DND-41 (cell line): Measurements from ENCODE around the gene C15orf62.

Experiments used
- EZH2 ChIP-seq: IDR thresholded peaks from 3 replicates; pipeline ENCODE4 v1.6.1; 2012; ENCODE audit warnings: borderline replicate concordance, low read depth, mild to moderate bottlenecking, moderate library complexity, low read length, inconsistent platforms; ENCODE audit not compliant: severe bottlenecking
- TF ChIP-seq, protein P1 (sequence below): IDR thresholded peaks from 2 replicates; pipeline ENCODE4 v1.5.1; 2012; ENCODE audit warnings: borderline replicate concordance, low read length, moderate library complexity, mild to moderate bottlenecking; ENCODE audit not compliant: poor library complexity, severe bottlenecking; ENCODE audit errors: extremely low read depth

DNA sequence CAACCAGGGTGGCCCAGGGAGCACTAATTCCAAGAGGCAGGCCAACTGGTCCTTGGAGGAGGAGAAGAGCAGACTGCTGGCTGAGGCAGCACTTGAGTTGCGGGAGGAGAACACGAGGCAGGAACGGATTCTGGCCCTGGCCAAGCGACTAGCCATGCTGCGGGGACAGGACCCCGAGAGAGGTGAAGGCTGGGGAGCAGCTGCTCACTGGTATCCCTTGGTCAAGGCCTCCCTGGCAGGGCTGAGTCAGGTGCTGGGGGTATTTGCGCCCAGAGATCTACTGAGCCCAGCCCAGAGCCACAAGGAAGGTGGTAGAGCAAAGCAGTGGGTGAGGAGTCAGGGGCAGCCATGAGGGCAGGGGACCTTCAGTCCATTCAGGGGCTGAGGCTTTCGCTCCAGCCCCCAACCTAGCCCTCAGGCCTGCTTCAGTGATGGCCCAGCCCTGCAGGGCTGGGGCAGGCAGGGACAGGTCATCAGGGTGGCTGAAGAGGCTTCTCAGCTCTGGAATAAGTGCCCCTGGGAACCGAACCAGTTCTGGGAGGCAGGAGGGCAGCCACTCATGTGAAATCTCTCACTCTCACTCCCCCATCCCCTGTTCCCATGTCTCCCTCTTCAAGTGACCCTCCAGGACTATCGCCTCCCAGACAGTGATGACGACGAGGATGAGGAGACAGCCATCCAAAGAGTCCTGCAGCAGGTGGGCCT, 43.1 kb downstream of the C15orf62 start:
- TF ChIP-seq, protein P1, sequence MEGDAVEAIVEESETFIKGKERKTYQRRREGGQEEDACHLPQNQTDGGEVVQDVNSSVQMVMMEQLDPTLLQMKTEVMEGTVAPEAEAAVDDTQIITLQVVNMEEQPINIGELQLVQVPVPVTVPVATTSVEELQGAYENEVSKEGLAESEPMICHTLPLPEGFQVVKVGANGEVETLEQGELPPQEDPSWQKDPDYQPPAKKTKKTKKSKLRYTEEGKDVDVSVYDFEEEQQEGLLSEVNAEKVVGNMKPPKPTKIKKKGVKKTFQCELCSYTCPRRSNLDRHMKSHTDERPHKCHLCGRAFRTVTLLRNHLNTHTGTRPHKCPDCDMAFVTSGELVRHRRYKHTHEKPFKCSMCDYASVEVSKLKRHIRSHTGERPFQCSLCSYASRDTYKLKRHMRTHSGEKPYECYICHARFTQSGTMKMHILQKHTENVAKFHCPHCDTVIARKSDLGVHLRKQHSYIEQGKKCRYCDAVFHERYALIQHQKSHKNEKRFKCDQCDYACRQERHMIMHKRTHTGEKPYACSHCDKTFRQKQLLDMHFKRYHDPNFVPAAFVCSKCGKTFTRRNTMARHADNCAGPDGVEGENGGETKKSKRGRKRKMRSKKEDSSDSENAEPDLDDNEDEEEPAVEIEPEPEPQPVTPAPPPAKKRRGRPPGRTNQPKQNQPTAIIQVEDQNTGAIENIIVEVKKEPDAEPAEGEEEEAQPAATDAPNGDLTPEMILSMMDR, result no peak
- no peak for TF ChIP-seq EZH2
